Measurements from ENCODE around the gene TENT5A.
A peak's percentile ranks its signal among the peaks of the same experiment; 100 is the strongest.
"Not testable (repeated sequence)": the region's sequence is repeated elsewhere in the genome, so short reads cannot be mapped to it uniquely, and the experiment has no call there.

TENT5A gene

DNA sequence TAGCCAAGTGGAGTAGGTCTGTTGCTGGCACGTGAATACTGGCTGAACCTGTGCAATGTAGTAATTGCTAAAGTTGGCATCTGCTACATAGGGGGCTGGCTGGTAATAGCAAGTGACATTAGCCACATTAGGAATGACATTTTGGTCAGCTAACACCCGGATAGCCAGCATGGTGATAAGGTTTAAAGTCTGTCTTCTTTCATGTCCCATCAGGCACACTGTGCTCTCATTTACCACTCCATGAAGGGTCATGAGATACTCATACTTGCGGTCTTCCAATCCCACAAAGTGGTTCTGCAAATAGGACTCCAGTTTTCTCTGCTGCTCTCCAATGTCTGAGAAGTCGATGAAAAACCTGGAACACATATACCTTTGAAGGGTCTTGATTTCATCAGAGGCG lies 2.8 kb downstream of the TENT5A start:
- peak; percentile 48 for DNase-seq

DNA sequence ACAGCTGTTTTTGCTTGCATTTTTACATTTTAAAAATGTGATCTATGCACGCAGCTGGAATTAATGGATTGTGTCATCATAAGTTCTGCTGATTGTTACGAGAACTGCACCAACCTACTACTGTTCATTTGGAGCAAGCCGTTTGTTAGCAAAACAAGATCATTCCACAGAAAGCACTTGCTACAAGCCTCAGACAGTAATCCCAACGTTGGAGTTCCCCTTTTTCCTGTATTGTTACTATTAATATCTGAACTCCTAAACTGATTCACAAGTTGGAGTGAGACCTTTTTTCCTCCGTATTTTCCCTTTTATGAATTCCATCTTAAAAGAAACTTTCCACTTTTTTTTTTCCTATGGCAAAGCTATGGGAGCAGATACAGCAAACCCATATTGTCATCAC lies 3.5 kb downstream of the TENT5A start:
- DNase-seq, result peak; percentile 23

DNA sequence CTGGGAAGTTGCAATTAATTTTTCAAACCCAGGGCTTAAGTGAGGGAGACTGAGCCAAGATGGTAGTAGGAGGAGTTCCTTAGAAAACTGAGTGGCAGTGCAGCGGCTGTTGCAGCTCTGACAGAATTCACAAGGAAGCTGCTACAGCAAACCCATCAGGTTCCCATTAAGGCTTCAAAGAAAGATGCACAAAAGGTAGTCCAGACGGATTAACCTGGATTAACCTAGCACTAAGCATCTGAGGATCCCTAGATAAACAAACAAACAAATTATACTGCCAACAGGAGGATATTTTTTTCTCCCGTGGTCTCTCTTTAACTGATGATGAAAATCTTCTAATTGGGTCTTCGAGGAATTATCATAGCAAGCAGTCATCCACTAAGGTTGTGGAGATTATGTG lies 5.2 kb downstream of the TENT5A start:
- DNase-seq, result no peak

DNA sequence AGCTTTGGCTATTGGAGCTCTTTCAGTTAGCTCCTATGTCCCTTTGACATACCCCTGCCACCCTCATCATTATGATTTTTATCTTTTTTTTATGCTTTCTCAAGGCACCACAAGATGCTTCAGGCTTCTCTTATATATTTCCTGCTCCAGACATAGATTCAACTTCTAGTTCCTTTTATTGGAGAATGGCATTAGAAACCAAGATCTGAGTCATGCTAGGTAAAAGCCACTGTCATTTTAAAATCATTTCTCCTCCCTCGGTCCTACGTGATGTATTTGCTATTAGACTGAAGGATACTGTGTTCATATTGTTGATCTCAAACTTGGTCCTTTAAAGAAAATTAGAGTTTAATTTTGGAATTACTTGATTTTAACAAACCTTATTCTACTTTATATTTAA lies 8.3 kb downstream of the TENT5A start:
- peak; percentile 55 for DNase-seq

DNA sequence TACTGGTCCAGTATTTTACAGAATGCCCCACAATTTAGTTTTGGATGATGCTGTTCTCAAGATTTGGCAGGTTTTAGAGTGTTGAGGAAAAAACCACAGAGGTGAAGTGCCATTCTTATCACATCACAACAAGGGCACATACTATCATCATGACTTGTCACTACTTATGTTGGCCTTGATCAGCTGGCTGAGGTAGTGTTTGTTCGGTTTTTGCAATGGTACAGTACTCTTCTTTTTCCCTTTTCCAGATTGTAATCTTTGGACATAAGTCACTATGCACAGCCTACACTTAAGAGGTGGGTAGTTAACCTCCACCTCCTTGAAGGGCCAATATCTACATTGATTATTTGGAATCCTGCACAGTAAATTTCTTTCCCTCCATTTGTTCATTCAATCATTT lies 8.8 kb downstream of the TENT5A start:
- DNase-seq, result no peak

DNA sequence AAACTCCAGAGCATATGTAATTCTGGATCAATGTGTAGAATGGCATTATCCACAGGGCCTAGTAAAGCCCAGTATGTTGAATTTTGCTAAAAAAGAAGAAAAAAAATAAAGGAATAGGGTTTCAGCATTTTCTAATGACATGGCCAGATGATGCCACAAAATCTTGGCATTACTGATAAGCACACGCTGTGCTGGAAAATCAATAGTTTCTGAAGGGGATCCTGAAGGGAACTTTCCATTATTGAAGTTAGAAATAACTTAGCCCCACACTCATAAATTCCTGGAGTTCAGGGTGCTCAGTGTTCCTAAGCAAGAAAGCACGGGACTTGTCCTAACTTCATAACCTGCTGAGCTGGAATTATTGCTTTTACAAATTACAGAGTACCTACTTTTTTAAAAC lies 10.8 kb downstream of the TENT5A start:
- DNase-seq, result no peak

DNA sequence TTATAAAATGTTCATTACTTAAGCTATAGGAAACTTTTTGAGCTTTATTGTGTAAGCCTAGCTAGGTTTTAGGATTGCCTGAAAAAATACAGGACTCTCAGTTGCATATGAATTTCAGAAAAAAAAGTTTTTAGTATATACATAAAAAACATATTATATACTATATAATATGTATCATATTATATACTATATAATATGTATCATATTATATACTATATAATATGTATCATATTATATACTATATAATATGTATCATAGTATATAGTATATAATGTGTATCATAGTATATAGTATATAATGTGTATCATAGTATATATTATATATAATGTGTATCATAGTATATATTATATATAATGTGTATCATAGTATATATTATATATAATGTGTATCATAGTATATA lies 11.9 kb downstream of the TENT5A start:
- not testable (repeated sequence) for DNase-seq

DNA sequence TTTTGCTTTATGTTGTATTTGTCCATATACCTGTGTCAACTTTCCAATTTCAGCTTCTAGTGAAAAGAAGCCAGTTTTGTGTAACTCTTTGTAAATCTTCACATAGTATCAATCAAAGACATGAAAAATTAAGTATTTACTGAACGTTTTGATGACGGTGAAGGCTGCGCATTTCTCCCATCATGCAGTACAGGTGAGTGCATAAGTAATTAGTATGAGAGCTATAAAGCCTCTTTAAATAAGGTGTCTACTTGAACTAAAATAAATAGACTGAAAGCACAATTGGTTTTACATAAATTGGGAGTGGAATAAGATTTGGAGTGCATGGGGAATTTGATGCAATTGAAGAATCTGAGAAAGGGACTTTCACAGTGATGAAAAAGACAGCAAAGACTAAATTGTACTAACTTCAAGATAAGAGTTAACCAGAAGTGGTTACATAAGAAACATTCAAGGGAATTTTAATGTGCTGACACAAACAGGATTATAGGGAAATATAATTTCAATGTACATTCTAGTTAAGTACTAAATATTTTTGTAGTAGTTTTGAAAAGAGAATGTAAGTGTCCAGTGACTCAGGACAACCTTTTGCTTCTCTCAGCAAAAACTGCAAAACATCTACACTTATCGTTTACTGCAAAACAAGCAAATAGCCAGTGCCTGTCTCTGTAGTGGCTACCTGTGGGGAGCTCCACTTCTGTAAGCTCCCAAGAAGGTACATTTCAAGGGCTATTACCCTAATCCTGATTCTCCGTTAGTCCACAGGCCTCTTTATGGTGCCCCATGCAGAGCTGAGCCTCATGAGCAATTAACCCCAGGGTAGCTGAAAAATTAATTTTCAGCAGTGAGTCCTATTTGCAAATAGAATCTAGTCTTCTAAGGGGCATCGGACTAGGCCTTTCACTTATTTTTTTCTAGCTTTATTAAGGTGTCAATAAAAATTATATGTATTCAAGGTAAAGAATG lies 13.0 kb downstream of the TENT5A start:
- DNase-seq, result no peak

DNA sequence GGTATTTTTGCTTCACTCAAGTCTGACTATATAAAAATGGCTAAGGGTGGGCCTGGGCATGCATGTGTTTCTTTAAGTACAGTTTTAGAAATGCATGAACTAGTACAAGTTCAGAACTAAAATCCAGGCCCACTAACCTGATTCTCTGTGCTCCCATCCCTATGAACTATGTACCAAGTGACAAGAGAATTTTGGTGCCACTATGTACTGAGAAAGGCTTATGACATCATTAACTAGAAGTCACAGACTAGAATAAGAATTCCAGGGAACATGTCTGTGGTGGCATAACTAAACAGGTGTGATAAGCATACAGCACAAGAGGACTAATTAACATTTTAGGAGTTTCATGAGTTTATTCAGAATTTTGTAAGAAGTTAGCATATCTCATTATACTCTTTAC lies 16.1 kb downstream of the TENT5A start:
- DNase-seq, result no peak

DNA sequence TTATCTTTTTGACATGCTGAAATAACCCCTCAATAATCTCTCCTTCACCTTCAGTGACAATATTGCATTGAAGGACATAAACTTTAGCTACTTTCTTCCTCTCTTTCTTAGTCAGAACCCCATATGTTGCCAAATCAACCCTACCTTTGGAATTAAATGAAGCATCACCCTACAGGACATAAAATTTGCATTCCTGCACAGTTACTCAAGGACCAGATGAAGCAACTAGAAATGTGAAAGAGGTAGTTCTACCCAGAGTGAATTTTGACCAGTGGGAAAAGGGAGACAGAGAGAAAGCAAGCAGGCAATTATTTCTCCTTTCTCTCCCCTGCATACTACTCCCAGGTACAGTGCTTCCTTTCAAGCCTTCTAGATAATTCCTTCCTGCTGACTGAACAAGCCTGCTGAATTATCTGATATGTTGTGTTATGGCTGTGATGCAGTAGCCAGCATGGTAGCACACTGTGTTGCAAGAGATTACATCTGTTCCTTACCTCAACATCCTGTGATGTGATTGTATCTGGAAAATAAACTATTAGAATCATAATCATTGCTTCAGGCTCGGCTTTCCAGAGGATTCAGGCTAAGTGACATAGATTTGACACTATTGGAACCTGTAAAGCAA lies 16.6 kb downstream of the TENT5A start:
- no peak for DNase-seq

DNA sequence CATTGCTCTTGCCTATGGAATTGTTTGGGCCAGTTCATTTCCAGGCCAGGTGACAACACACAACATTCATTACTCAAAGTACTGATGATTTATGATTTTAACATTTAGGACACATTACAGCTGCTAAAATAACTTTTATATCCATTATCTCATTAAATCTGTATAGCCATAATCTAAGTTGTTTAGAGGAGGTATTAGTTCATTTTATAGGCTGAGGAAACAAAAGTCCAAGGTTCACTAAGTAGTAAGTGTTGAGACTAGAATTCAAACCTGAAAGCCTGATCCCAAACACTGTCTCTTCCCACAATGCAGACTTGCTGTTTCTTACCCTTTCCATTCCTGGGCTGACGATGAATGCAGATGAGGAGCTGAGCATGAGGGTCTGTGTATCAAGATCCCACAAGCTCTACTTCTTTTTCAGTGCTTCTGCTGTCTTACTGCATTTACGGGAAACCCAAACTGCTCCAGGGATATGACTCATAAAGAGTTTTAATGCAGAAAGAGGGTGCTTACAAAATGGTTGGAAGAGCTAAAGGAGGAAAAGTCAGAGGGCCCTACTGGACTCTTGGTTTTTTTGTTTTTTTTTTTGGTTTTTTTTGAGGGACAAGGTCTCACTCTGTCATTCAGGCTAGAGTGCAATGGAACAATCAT lies 17.9 kb downstream of the TENT5A start:
- DNase-seq, result no peak

DNA sequence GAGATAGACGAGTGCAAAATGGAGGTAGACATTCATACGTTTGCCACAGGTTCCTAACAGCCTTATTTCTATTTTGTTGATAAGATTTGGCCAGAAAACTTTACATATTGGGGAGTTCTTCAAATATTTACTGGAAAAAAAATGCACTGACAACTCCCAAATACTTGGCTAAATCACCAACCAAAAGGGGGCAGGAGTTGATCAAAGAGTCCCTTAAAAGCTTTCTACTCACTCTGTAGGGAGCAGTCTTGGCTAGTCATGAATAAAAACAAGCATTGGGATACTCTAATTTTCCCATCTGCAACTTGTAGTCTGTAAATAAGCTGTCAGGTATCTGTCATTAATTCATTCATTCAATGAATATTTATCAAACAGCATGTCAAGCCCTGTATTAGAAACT lies 18.4 kb downstream of the TENT5A start:
- peak; percentile 28 for DNase-seq

DNA sequence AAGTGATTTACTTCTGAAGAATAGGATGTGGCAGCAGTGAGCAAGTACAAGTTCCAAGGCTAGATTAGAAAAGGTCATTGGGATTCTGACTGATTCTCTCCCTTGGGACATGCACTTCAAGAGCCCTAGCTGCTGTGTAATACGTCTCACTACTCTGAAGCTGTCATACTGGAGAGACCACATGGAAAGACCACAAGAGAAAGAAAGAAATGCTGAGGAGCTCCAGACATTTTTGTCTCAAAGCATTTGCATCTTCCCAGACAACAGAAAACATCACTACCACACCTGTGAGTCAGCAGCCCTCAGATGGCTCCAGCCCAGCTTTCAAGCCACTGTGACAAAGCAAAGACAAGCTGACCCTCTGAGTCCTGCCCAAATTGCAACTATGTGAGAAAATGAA lies 20.7 kb downstream of the TENT5A start:
- no peak for DNase-seq

DNA sequence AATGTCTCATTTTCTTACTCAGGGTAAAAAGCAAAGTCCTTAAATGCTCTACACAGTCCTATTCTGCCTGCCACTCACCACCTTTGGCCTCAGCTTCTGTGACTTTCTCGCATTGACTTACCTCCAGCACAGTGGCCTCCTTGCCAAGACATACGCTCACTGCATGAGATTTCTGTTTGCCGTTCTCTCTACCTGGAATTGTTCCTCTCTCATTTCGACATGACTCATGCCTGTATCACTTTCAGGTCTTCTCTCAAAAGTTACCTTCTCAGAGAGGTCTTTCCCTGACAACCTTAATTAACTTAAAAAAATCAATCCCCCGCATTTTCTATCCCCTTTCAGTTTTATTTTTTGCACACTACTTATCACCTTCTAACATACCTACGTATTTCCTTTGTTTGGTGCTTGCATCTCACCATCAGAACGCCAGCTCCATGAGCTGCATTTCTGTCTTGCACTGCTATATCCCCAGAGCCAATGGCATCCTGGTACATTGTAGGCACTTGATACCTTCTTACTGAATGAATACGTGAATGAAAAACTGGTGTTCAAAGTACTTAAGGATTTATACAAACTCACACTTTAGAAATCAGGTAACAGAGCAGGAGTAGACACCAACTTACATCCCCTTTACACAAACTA lies 24.5 kb downstream of the TENT5A start:
- DNase-seq, result no peak

DNA sequence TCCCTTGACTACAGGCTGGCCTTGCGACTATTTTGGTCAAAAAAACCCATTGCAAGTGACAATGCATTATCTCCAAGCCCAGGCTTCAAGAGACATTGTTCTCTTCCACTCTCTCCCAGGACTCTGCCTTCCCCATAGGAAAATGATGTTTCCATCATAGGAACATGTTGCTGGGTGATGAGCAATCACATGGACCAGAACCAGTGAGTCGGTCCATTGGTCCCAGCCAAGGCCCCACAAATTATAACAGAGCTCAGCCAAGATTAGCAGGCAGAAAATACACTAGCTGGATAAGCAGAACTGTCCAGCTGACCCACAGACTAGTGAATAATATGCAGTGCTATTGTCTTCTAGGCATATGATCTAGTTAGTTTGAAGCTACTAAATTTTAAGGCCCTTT lies 27.4 kb downstream of the TENT5A start:
- DNase-seq, result no peak

DNA sequence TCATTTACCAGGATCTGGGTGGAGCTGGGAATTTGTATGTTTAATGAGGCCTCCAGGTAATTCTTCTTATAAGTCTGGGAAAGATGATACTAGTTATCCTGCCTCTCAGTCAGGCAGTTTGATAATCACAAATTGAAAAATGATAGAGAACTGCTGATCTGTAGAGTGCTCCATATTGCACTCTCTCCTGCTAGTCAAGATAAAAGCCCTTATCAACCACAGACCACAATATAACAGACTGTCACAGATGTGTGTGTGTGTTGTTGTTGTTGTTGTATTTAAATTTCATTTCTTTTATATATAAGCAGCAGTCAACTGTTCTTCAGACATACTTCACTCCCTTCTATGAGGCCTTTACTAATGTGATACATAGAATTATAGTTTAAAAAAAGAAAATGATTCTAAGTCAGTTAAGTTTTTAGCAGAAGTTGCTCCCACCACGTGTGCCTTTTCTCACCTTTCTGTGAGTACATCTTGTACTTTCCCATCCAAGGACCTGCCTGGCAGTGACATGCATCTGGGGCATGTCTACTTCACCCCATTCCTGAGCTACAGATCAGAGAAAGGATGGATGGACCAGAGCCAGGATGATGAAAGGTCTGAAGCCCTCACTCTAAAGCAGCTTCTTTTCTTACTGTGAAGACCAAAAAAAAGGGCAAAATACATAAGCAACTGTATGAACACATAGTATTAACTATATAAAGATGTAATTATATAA lies 29.8 kb downstream of the TENT5A start:
- peak; percentile 52 for DNase-seq

DNA sequence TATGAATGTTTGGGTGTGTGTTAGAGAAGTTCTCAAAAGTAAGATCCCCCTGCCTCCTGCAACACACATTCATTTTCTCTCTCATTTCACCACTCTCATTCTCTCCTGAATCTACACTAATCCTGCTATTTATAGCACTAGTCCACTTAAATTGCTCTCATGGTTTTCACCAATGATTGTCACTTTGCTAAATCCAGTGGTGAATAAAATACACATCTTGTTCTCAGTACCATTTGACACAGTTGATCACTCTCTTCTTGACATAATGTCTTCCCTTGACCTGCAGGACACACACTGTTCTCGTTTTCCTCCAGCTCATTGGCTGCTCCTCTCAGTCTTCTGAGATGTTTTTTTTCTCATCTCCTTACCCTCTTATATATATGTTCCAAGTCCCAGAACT lies 32.1 kb downstream of the TENT5A start:
- no peak for DNase-seq

DNA sequence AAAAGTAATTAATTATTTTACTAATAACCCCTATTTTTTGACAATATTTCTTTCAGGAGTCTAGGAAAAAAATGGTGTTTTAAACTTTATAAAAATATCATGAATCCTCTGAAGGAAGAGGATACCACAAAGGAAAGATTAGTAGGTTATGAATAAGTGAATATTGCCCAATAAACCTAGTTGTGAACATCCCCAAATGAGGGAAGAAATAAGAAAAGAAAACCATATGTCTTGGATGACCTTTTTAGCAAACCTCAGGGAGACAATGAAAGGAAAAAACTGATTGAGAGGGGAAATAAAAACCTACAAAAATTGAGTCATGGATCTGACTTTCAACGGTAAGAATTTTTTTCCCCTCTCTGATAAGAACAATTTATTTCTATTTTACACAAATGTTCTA lies 34.4 kb downstream of the TENT5A start:
- no peak for DNase-seq

DNA sequence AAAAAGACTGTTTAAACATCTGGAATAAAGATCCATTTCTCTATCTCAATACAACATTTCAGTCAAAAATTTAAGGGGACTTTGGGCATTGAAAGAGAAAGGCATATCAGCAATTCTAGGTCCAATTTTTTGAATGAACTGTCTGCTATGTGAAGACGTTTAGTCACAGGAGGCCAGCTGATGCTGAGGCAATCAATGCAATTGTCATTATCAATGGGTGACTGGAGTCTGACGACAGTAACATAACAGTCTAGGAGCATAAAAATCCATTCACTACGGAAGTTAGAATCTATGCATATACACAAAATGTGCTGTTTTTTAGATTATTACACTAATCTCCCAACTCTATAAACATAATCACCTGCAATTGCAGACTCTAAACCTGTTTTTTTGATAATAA lies 37.8 kb downstream of the TENT5A start:
- no peak for DNase-seq

DNA sequence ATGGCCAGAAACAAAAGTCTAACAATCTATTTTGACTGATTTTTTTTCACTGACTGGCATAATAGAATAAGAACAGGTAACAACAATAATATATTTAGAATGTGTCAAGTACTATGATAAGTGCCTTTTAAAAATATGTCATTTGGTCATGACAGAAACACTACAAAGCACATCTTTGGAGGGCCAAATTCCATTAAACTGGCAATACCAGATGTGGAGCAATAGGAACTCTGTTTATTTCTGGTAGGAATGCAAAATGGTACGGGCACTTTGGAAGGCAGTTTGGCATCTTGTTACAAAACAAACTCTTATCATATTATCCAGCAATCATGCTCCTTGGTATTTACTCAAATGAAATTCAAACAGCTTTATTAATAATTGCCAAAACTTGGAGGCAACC lies 39.3 kb downstream of the TENT5A start:
- DNase-seq, result no peak

DNA sequence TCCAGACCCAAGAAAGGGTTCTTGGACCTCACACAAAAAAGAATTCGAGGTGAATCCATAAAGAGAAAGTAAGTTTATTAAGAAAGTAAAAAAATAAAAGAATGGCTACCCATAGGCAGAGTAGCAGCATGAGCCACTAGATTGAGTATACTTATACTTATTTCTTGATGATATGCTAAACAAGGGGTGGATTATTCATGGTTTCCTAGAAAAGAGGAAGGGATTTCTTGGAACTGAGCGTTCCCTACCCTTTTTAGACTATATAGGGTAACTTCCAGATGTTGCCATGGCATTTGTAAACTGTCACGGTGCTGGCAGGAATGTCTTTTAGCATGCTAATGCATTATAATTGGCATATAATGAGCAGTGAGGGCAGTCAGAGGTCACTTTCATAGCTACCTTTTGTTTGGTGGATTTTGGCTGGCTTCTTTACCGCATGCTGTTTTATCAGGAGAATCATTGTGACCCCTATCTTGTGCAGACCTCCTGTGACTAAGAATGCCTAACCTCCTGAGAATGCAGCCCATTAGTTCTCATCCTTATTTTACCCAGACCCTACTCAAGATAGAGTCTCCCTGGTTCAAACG lies 44.3 kb downstream of the TENT5A start:
- DNase-seq, result no peak

DNA sequence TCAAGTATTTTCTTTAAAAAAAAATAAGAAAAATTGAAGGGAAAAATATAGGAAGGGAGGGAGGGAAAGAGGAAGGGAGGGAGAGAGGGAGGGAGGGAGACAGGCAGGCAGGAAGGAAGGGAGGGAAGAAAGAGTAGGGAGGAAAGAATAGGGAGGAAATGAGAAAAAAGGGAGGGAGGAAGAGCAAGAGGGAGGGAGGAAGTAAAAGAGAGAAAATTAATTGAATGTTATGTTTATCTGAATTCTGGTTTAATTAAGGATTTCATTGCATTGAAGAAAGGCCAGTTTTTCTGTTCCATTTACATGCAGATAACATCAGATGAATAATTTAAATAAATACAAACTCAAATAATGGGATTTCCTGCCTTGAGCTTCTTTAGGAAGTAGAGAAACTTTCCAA lies 47.8 kb downstream of the TENT5A start:
- no peak for DNase-seq
